GM12892 (cell line): ENCODE results near the gene SLC7A6.

ENCODE experiments used
- POLR2A ChIP-seq: IDR thresholded peaks from 2 replicates; pipeline ENCODE4 v1.6.1; 2011; ENCODE audit warnings: low read depth, low read length, control low read depth
- POLR2AphosphoS5 ChIP-seq: IDR thresholded peaks from 2 replicates; pipeline ENCODE4 v1.6.1; 2011; ENCODE audit warnings: low read depth, low read length, control low read depth

- TF ChIP-seq POLR2AphosphoS5 (no peak), POLR2A (no peak)
These were observed 85.6 kb downstream of the SLC7A6 start for GRCh38 chr16:68349838-68350410.
